Measurements from ENCODE around the gene MACROD2. TPM values are rescaled to one million over a fixed set of nuclear protein-coding genes. Genes with fewer than 3 reads are reported as not detected.

MACROD2 gene
- total and polyA plus RNA-seq, 2 of the 4 experiments (the other 2 are of a cell fraction): not detected

GRCh38 chr20:14422892-14423291, 427.6 kb downstream of the MACROD2 start:
- no peak overlapping the region for H4K8ac ChIP-seq (ENCODE audit: low read depth in 2 of 2, low read length in 2 of 2)
- no peaks in the 10 kb centered on the region for H3K27me3 ChIP-seq (ENCODE audit: control insufficient read depth, insufficient read depth, low read length)
- H4K20me1 ChIP-seq (ENCODE audit: insufficient read depth, low read length): no peaks in the 10 kb centered on the region
- H3K9me1 ChIP-seq (ENCODE audit: insufficient read depth, low read length): no peaks in the 10 kb centered on the region
- no peak overlapping the region for H2BK5ac ChIP-seq (ENCODE audit: low read depth, low read length, poor library complexity, severe bottlenecking)
- H3K4me1 ChIP-seq (ENCODE audit: control insufficient read depth, insufficient read depth, low read length): no peaks in the 10 kb centered on the region
- no peak for DNase-seq
- H3K9me3 ChIP-seq (ENCODE audit: control insufficient read depth, insufficient read depth, low read length): no peaks in the 10 kb centered on the region
- H3K4ac ChIP-seq (ENCODE audit: low read depth, low read length): no peak overlapping the region
- H3K79me1 ChIP-seq (ENCODE audit: low read depth in 1 of 2, low read length in 2 of 2): no peaks in the 10 kb centered on the region
- no peak for ATAC-seq (ENCODE audit: low read depth)
- TF ChIP-seq MXI1 (IDR thresholded peaks at IDR 0.05; ENCODE audit: borderline replicate concordance, low read depth, low read length) (no peak), SMC3 (IDR thresholded peaks at IDR 0.05; ENCODE audit: low read depth, low read length) (no peak), CEBPB (IDR thresholded peaks at IDR 0.05; ENCODE audit: low read depth, low read length) (no peak), ELK1 (IDR thresholded peaks at IDR 0.05; ENCODE audit: borderline replicate concordance, low read depth, low read length) (no peak), FOS (IDR thresholded peaks at IDR 0.05; ENCODE audit: low read depth, low read length) (no peak), CHD1 (IDR thresholded peaks at IDR 0.05; ENCODE audit: low read depth, low read length) (no peak), BHLHE40 (IDR thresholded peaks at IDR 0.05; ENCODE audit: low read depth, low read length) (no peak), RCOR1 (IDR thresholded peaks at IDR 0.05; ENCODE audit: insufficient replicate concordance, low read length) (no peak), RFX5 (IDR thresholded peaks at IDR 0.05; ENCODE audit: low read depth, low read length) (no peak)
- no peak overlapping the region for H2AK9ac ChIP-seq (replicated peaks; ENCODE audit: low read depth, low read length, poor library complexity)
- dilution Hi-C loops (cut with HindIII; ENCODE audit: low sequenced_read_pairs, unreplicated experiment) (no loop called here), intact Hi-C loops (cut with micrococcal nuclease) (no loop called here), in situ Hi-C loops (cut with MboI; ENCODE audit: low sequenced_read_pairs) (no loop called here)
- H3K36me3 ChIP-seq (ENCODE audit: control insufficient read depth, insufficient read depth, low read length): no peaks in the 10 kb centered on the region
- no peak overlapping the region for H3K14ac ChIP-seq (replicated peaks; ENCODE audit: low read depth, low read length)
- no peak overlapping the region for H4K91ac ChIP-seq (ENCODE audit: insufficient read depth, low read depth, low read length)
- H3K27ac ChIP-seq (ENCODE audit: insufficient read depth, low read length): no peak overlapping the region
- no peak overlapping the region for H3K4me2 ChIP-seq (ENCODE audit: low read depth, low read length)
- H3K23ac ChIP-seq (ENCODE audit: low read depth, low read length): no peak overlapping the region
- no peak overlapping the region for H2BK15ac ChIP-seq (ENCODE audit: low read depth, low read length)
- no peak overlapping the region for H3K9ac ChIP-seq (ENCODE audit: low read depth, low read length)
- no peak overlapping the region for H2BK20ac ChIP-seq (ENCODE audit: low read depth, low read length)
- CTCF ChIA-PET: interaction anchor here (0.6 to 1.4 kb wide), 3 partner anchors 24 to 195 kb away, joined by 3 read pairs; partner anchors contain the start of gene FLRT3
- H4K5ac ChIP-seq (ENCODE audit: low read depth, low read length): no peak overlapping the region
- no peak overlapping the region for H3K56ac ChIP-seq (ENCODE audit: extremely low read depth, insufficient read depth, low read length)
- H2BK120ac ChIP-seq (ENCODE audit: low read depth, low read length): no peak overlapping the region
- WGBS, 2 experiments (ENCODE audit: extremely low coverage in 2 of 2, insufficient read length in 1 of 2): no CpG with 5 or more reads among the region's 4 CpGs
- H2AK5ac ChIP-seq (ENCODE audit: low read depth, low read length): no peak overlapping the region
- H3K4me3 ChIP-seq (ENCODE audit: insufficient read depth, low read depth, low read length): no peak overlapping the region
- POLR2A ChIA-PET (ENCODE audit: unreplicated experiment): no interaction called here
- no peak overlapping the region for H3K18ac ChIP-seq (ENCODE audit: low read depth, low read length)
- no TSS peak for BruUV-seq (replicated peaks)
- H2AFZ ChIP-seq (replicated peaks; ENCODE audit: low read length, poor library complexity): no peak overlapping the region

All from IMR-90 (cell line).